Measurements from ENCODE around the gene EIF3K. TPM values are rescaled to one million over a fixed set of nuclear protein-coding genes. Genes with fewer than 3 reads are reported as not detected.

The EIF3K gene
- total and polyA plus RNA-seq, 2 of the 8 experiments (the other 6 are each of a cell fraction or from before 2014, with no cell fraction given) = 329 to 937 TPM

GRCh38 chr19:38577826-38578225 is 41.2 kb upstream of the EIF3K start:
- no peaks in the 10 kb centered on the region for H4K20me1 ChIP-seq (replicated peaks in 1 of 2; ENCODE audit: control insufficient read depth in 1 of 2, insufficient read depth in 2 of 2, low read length in 2 of 2)
- POLR2A ChIA-PET (ENCODE audit: partially characterized antibody) = interaction anchor here (0.7 kb wide), 1 partner anchor 20 kb away, joined by 3 read pairs; no protein-coding TSS in a partner anchor
- H3K4ac ChIP-seq (replicated peaks; ENCODE audit: insufficient read length, low read depth, low read length) = no peak overlapping the region
- no peak overlapping the region for H3K56ac ChIP-seq (replicated peaks; ENCODE audit: insufficient read length, low read depth, low read length)
- CTCF ChIA-PET (ENCODE audit: partially characterized antibody) = interaction anchor here (1.5 kb wide), 1 partner anchor 57 kb away, joined by 3 read pairs; no protein-coding TSS in a partner anchor
- H3K27ac ChIP-seq (ENCODE audit: low read depth, low read length) = no peak overlapping the region
- no peak overlapping the region for H4K5ac ChIP-seq (ENCODE audit: insufficient read length, low read depth, low read length)
- H4K8ac ChIP-seq (ENCODE audit: extremely low read depth, insufficient read depth, low read length) = no peak overlapping the region
- H3K79me1 ChIP-seq (ENCODE audit: low read depth, low read length) = no peaks in the 10 kb centered on the region
- no peak overlapping the region for H2BK15ac ChIP-seq (ENCODE audit: low read length)
- no peaks in the 10 kb centered on the region for H3K27me3 ChIP-seq (replicated peaks in 1 of 4; ENCODE audit: control insufficient read depth in 3 of 4, extremely low read depth in 1 of 4, insufficient read depth in 3 of 4, low read length in 3 of 4)
- no peak for FAIRE-seq
- H2BK20ac ChIP-seq (ENCODE audit: low read length) = no peak overlapping the region
- no peak overlapping the region for H3K9ac ChIP-seq (replicated peaks in 1 of 4; ENCODE audit: extremely low read depth in 1 of 4, low read depth in 3 of 4, low read length in 3 of 4)
- H2BK12ac ChIP-seq (ENCODE audit: low read depth, low read length) = no peak overlapping the region
- H3K36me3 ChIP-seq (ENCODE audit: control insufficient read depth in 2 of 4, insufficient read depth in 4 of 4, low read length in 3 of 4) = peaks cover 0 to 2% (median 0%) of the 10 kb centered on the region in 4 experiments; a peak in 3 of 8 replicates
- H2AK5ac ChIP-seq (ENCODE audit: low read depth, low read length) = no peak overlapping the region
- no peak overlapping the region for H2AFZ ChIP-seq (ENCODE audit: low read length)
- DNase-seq (ENCODE audit: low read depth in 1 of 2, low spot score in 2 of 2) = no peak
- H3K23me2 ChIP-seq (ENCODE audit: low read depth, low read length) = no peaks in the 10 kb centered on the region
- H2BK120ac ChIP-seq (replicated peaks; ENCODE audit: low read depth, low read length) = no peak overlapping the region
- no peak overlapping the region for H3K4me3 ChIP-seq (ENCODE audit: extremely low read depth in 1 of 4, insufficient read depth in 2 of 4, low read depth in 3 of 4, low read length in 4 of 4)
- no peak overlapping the region for H3K23ac ChIP-seq (ENCODE audit: insufficient read length)
- H3K14ac ChIP-seq (ENCODE audit: insufficient read length) = no peak overlapping the region
- no peak overlapping the region for H2BK5ac ChIP-seq (ENCODE audit: low read depth, low read length)
- H3K4me1 ChIP-seq (replicated peaks in 1 of 4; ENCODE audit: control insufficient read depth in 3 of 4, insufficient read depth in 4 of 4, low read length in 3 of 4) = no peaks in the 10 kb centered on the region
- 92% methylated on average over 8 of the region's 11 CpGs; no CpG with 5 or more reads in 1 of the 2 experiments for WGBS, 2 experiments (ENCODE audit: extremely low coverage in 1 of 2, insufficient coverage in 1 of 2, insufficient read length in 1 of 2, insufficient replicate concordance in 2 of 2, low coverage in 1 of 2, low lambda C conversion rate in 2 of 2, missing lambda C conversion rate in 1 of 2)
- H3K9me3 ChIP-seq (ENCODE audit: insufficient read depth in 2 of 2, low read depth in 1 of 2, low read length in 1 of 2) = no peaks in the 10 kb centered on the region
- H4K91ac ChIP-seq (replicated peaks; ENCODE audit: insufficient read length, low read length) = no peak overlapping the region
- TF ChIP-seq FOSL1 (IDR thresholded peaks at IDR 0.05; ENCODE audit: insufficient read depth, low read depth, low read length) (no peak), CTCF (IDR thresholded peaks at IDR 0.05; ENCODE audit: control extremely low read depth in 1 of 3, insufficient read depth in 1 of 3, low read depth in 1 of 3, low read length in 3 of 3) (no peak), RBBP5 (IDR thresholded peaks at IDR 0.05; ENCODE audit: borderline replicate concordance, low read depth, low read length) (no peak), BCL11A (IDR thresholded peaks at IDR 0.05; ENCODE audit: low read depth in 2 of 2, low read length in 2 of 2) (no peak), CHD2 (IDR thresholded peaks at IDR 0.05; ENCODE audit: low read length) (no peak), SP4 (IDR thresholded peaks at IDR 0.05; ENCODE audit: low read length) (no peak), BACH1 (IDR thresholded peaks at IDR 0.05; ENCODE audit: low read length) (no peak)
- H3K79me2 ChIP-seq (ENCODE audit: control insufficient read depth in 1 of 2, insufficient read depth in 2 of 2, low read length in 2 of 2) = no peaks in the 10 kb centered on the region
- no peak overlapping the region for H3K4me2 ChIP-seq (ENCODE audit: insufficient read depth in 1 of 2, low read depth in 2 of 2, low read length in 2 of 2)
- no peak overlapping the region for H3K18ac ChIP-seq (ENCODE audit: extremely low read depth, low read length)

Measured in H1 (cell line).